SK-MEL-5 (cell line): ENCODE measurements around the gene FAM89B. TPM values are rescaled to one million over a fixed set of nuclear protein-coding genes. Genes with fewer than 3 reads are reported as not detected.

ENCODE experiments used
- small RNA-seq, 2 experiments: library from RNA; depleted of rRNA; stranded (forward); fragments of <200 nt; gene quantifications; one replicate each; pipeline ENCODE3, GENCODE V24; 2014
- total RNA-seq: library from RNA; depleted of rRNA; stranded (reverse); fragments of >200 nt; shearing (Covaris generic); gene quantifications from 2 replicates; pipeline ENCODE4 v1.2.3, GENCODE V29; 2014; rRNA removed

FAM89B gene
- total RNA-seq, 1 experiment from 2014 or later, result 13.2 TPM

Small RNA genes lying within 50 kb of the gene (small RNA-seq; reads per million reads assigned to genes)
- gene AP001362.1, result 0 reads per million in 2 experiments

Other genes with a start within 250 kb of the FAM89B start
- gene DPF2, start 238.7 kb upstream of the FAM89B start, total RNA-seq, result 21.6 and 22.9 TPM in 2 replicates
- gene TIGD3, start 217.8 kb upstream of the FAM89B start, total RNA-seq, result 0.88 and 1.0 TPM in 2 replicates
- gene SLC25A45, start 189.9 kb upstream of the FAM89B start, total RNA-seq, result 3.4 and 4.6 TPM in 2 replicates
- 36.4 and 37.5 TPM in 2 replicates for gene FRMD8, start 185.9 kb upstream of the FAM89B start, total RNA-seq
- gene NEAT1, start 149.7 kb upstream of the FAM89B start, total RNA-seq, result 13.3 and 17.2 TPM in 2 replicates
- gene MALAT1, start 73.5 kb upstream of the FAM89B start, total RNA-seq, result 1,469 and 1,846 TPM in 2 replicates
- gene SCYL1, start 47.5 kb upstream of the FAM89B start, total RNA-seq, result 57.8 and 64.9 TPM in 2 replicates
- gene LTBP3, start 14.2 kb upstream of the FAM89B start, total RNA-seq, result 1.8 and 2.0 TPM in 2 replicates
- gene ZNRD2, start 2.1 kb upstream of the FAM89B start, total RNA-seq, result 26.5 and 32.4 TPM in 2 replicates
- gene EHBP1L1, start 3.5 kb downstream of the FAM89B start, total RNA-seq, result 14.3 and 15.6 TPM in 2 replicates
- gene KCNK7, start 23.3 kb downstream of the FAM89B start, total RNA-seq, result not detected in 2 replicates
- 19.3 and 23.4 TPM in 2 replicates for gene MAP3K11, start 41.7 kb downstream of the FAM89B start, total RNA-seq
- 10.4 and 11.3 TPM in 2 replicates for gene PCNX3, start 43.2 kb downstream of the FAM89B start, total RNA-seq
- gene SIPA1, start 65.6 kb downstream of the FAM89B start, total RNA-seq, result 13.7 and 15.8 TPM in 2 replicates
- gene RELA, start 90.4 kb downstream of the FAM89B start, total RNA-seq, result 16.6 and 26.1 TPM in 2 replicates
- 37.8 and 42.0 TPM in 2 replicates for gene KAT5, start 139.7 kb downstream of the FAM89B start, total RNA-seq
- 35.1 and 37.4 TPM in 2 replicates for gene RNASEH2C, start 148.3 kb downstream of the FAM89B start, total RNA-seq
- gene AP5B1, start 208.4 kb downstream of the FAM89B start, total RNA-seq, result 19.7 and 20.0 TPM in 2 replicates
- gene OVOL1, start 214.5 kb downstream of the FAM89B start, total RNA-seq, result not detected in 2 replicates